ENCODE data around the gene CFAP54. TPM values are rescaled to one million over a fixed set of nuclear protein-coding genes. Genes with fewer than 3 reads are reported as not detected.
"Not testable (repeated sequence)": the region's sequence is repeated elsewhere in the genome, so short reads cannot be mapped to it uniquely, and the experiment has no call there.

Gene CFAP54
- total RNA-seq, 2 donors from 2014 or later, result 0.90 to 1.2 TPM

GRCh38 chr12:96471368-96472050, 17.9 kb upstream of the CFAP54 start:
- intact Hi-C loops (cut with DNase I), result loop anchor here in 1 of 2 donors (5.0 kb wide), 1 partner anchor 1851 kb away; no protein-coding TSS in a partner anchor
- DNase-seq (ENCODE audit: low spot score), result no peak

GRCh38 chr12:96472384-96472783, 17.0 kb upstream of the CFAP54 start:
- no peak for DNase-seq (ENCODE audit: low spot score)
- intact Hi-C loops (cut with DNase I), result loop anchor here in 1 of 2 donors (5.0 kb wide), 1 partner anchor 1850 kb away; no protein-coding TSS in a partner anchor

GRCh38 chr12:96473394-96474093, 15.8 kb upstream of the CFAP54 start:
- DNase-seq (ENCODE audit: low spot score), result no peak
- intact Hi-C loops (cut with DNase I), result loop anchor here in 1 of 2 donors (5.0 kb wide), 1 partner anchor 1849 kb away; no protein-coding TSS in a partner anchor

GRCh38 chr12:96474206-96474605, 15.2 kb upstream of the CFAP54 start:
- no peak for DNase-seq (ENCODE audit: low spot score)
- intact Hi-C loops (cut with DNase I), result loop anchor here in 1 of 2 donors (5.0 kb wide), 1 partner anchor 1848 kb away; no protein-coding TSS in a partner anchor

- intact Hi-C loops (cut with DNase I), result no loop called here
- DNase-seq (ENCODE audit: low spot score), result no peak
These were observed 11.4 kb upstream of the CFAP54 start for GRCh38 chr12:96478011-96478410.

- no peak for DNase-seq (ENCODE audit: low spot score)
- intact Hi-C loops (cut with DNase I), result loop anchor here in 1 of 2 donors (2.0 kb wide), 1 partner anchor 75 kb away; no protein-coding TSS in a partner anchor
These were observed 7.3 kb upstream of the CFAP54 start for GRCh38 chr12:96482086-96482485.

DNA sequence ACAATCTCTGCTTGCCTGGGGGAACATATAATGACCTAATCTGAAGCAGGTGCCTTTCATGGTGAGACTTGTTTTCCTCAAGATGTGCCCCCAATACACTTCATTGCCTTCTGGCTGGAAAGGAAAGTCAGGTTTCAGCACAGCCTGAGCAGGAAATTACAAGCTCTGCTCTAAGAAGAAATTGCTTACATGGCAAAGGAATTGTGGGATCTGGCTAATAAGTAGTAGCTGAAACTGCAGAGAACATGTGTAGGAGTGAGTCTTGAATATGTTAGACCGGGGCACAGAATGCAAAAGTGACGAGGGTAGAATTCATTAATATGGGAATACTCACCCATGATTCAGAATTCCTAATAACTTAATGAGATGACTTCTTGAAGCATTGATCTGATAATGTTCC, 6.3 kb upstream of the CFAP54 start:
- intact Hi-C loops (cut with DNase I), result loop anchor here in 1 of 2 donors (2.0 kb wide), 1 partner anchor 74 kb away; no protein-coding TSS in a partner anchor

GRCh38 chr12:96486751-96487613, 2.4 kb upstream of the CFAP54 start:
- intact Hi-C loops (cut with DNase I), result no loop called here
- no peak for DNase-seq (ENCODE audit: low spot score)

More for the DNA sequence above, 6.3 kb upstream of the CFAP54 start:
- DNase-seq (ENCODE audit: low spot score), result no peak

- no peak for DNase-seq (ENCODE audit: low spot score)
- intact Hi-C loops (cut with DNase I), result no loop called here
These were observed 1.7 kb upstream of the CFAP54 start for GRCh38 chr12:96487634-96488033.

DNA sequence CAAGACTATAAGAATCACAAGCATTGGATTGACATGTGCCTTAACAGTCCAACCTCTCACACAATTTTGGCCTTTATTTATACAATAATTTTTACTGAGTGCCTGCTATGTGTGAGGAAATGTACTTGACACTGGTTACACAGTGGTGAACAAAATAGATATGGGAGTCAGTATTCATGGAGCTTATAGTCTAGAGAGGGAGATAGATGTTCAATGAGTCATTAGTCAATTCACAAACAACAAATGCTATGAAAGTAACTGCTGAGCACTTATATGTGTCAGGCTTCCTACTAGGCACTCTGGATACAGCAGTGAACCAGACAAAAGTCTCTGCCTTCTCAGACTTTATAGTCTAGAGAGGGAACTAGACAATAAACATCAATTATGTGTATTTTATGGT, 3.7 kb downstream of the CFAP54 start:
- DNase-seq (ENCODE audit: low spot score), result no peak
- intact Hi-C loops (cut with DNase I), result loop anchor here in 1 of 2 donors (10.0 kb wide), 1 partner anchor 438 kb away; no protein-coding TSS in a partner anchor

GRCh38 chr12:96494154-96494553, 4.8 kb downstream of the CFAP54 start:
- intact Hi-C loops (cut with DNase I), result loop anchor here in 1 of 2 donors (10.0 kb wide), 1 partner anchor 439 kb away; no protein-coding TSS in a partner anchor
- DNase-seq (ENCODE audit: low spot score), result not testable (repeated sequence)

DNA sequence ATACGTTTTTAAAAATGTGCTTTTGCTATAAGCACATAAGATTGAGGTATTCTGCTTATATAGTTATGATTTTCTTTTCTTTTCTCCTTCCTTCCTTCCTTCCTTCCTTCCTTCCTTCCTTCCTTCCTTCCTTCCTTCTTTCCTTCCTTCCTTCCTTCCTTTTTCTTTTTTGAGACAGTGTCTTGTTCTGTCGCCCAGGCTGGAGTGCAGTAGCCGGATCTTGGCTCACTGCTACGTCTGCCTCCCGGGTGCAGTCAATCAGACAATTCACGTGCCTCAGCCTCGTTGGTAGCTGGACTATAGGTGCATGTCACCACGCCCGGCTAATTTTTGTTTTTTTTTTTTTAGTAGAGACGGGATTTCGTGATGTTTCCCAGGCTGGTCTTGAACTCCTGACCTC, 5.8 kb downstream of the CFAP54 start:
- DNase-seq (ENCODE audit: low spot score), result no peak
- intact Hi-C loops (cut with DNase I), result loop anchor here in 1 of 2 donors (10.0 kb wide), 1 partner anchor 440 kb away; no protein-coding TSS in a partner anchor

- intact Hi-C loops (cut with DNase I), result loop anchor here in 1 of 2 donors (10.0 kb wide), 1 partner anchor 441 kb away; no protein-coding TSS in a partner anchor
- no peak for DNase-seq (ENCODE audit: low spot score)
These were observed 6.6 kb downstream of the CFAP54 start for GRCh38 chr12:96495841-96496545.

DNA sequence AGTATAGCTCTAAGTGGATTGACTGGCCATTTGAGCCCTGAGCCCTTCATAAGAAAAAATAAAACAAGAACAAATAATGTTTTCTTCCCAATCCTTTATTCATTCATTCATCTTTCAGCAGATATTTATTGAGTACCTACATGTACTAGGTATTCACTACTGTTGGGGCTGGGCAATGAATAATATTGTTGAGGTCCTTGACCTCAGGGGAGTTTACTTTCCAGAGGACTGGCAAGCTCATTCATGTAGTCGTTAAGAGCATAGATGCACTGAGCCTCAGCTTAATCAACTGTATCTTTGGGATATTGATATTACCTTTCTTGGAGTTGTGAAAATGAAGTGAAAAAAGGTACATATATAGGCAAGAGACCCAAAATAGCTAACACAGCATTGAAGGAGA, 7.6 kb downstream of the CFAP54 start:
- intact Hi-C loops (cut with DNase I), result loop anchor here in 1 of 2 donors (10.0 kb wide), 1 partner anchor 442 kb away; no protein-coding TSS in a partner anchor
- no peak for DNase-seq (ENCODE audit: low spot score)

- intact Hi-C loops (cut with DNase I), result loop anchor here in 1 of 2 donors (10.0 kb wide), 1 partner anchor 443 kb away; no protein-coding TSS in a partner anchor
- no peak for DNase-seq (ENCODE audit: low spot score)
These were observed 8.5 kb downstream of the CFAP54 start for GRCh38 chr12:96497855-96498254.

- no peak for DNase-seq (ENCODE audit: low spot score)
- intact Hi-C loops (cut with DNase I), result loop anchor here in 1 of 2 donors (10.0 kb wide), 1 partner anchor 76 kb away; no protein-coding TSS in a partner anchor
These were observed 11.3 kb downstream of the CFAP54 start for GRCh38 chr12:96500693-96501092.

DNA sequence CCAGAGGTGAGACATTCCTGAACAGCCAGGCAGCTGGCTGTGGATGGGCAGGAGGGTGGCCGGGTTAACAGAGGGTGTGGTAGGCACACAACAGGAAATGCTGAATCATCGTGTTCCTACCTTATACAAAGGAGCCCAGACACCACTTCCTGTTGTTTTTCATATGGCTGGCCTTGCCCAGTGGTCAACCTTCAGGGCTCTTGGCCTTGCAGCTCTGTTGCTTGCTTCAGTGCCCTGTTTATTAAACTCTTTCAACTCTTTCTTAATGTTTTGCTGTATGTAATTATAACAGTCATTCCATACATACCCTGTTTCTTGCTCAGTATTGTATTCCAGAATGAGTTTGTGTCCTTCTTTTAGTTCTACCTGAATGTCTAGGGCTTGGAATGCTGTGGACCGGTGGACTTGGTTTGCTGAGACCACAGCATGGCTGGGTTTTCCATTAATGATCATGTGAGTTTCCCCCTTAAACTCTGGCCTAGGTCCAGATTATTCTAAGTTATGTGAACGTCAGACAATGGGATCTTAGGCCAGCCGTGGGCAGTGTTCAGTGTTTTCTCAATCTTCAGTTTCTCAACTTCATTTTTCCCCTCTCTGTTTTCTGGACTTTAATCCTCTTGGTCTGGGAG, 11.9 kb downstream of the CFAP54 start:
- intact Hi-C loops (cut with DNase I), result loop anchor here in 1 of 2 donors (10.0 kb wide), 1 partner anchor 76 kb away; no protein-coding TSS in a partner anchor
- no peak for DNase-seq (ENCODE audit: low spot score)

GRCh38 chr12:96501908-96502307, 12.5 kb downstream of the CFAP54 start:
- intact Hi-C loops (cut with DNase I), result loop anchor here in 1 of 2 donors (10.0 kb wide), 1 partner anchor 77 kb away; no protein-coding TSS in a partner anchor
- no peak for DNase-seq (ENCODE audit: low spot score)
